GM18508 (cell line): ENCODE measurements around the gene GAGE12C.
"Not testable (repeated sequence)": the region's sequence is repeated elsewhere in the genome, so short reads cannot be mapped to it uniquely, and the experiment has no call there.

Source experiments
- ATAC-seq: cut with Tn5 transposase; IDR thresholded peaks from one replicate; pipeline ENCODE4 v1.9.1; 2021; ENCODE audit warnings: moderate number of reproducible peaks; ENCODE audit not compliant: insufficient read depth, unreplicated experiment

GAGE12C gene, protein sequence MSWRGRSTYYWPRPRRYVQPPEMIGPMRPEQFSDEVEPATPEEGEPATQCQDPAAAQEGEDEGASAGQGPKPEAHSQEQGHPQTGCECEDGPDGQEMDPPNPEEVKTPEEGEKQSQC

GRCh38 chrX:49531877-49532276 lies at the start of gene GAGE12C:
GAGE12C (plus strand) TSS chrX:49532177; CDS start chrX:49533332, 1,155 bp downstream.
- ATAC-seq = not testable (repeated sequence)

DNA sequence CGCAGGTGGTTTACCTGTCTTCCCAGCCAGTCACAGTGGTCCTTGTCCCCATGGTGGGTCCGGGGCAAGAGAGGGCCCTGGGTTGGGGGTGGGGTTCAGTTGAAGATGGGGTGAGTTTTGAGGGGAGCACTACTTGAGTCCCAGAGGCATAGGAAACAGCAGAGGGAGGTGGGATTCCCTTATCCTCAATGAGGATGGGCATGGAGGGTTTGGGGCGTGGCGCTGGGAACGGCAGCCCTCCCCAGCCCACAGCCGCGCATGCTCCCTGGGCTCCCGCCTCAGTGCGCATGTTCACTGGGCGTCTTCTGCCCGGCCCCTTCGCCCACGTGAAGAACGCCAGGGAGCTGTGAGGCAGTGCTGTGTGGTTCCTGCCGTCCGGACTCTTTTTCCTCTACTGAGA lies 9.5 kb downstream of the GAGE12C start, which contains the start of gene GAGE12D:
TSS of gene GAGE12D (plus strand) at position 301 of the 400 bp plus-strand sequence. CDS start 1,155 bp downstream, outside the sequence.
- not testable (repeated sequence) for ATAC-seq

DNA sequence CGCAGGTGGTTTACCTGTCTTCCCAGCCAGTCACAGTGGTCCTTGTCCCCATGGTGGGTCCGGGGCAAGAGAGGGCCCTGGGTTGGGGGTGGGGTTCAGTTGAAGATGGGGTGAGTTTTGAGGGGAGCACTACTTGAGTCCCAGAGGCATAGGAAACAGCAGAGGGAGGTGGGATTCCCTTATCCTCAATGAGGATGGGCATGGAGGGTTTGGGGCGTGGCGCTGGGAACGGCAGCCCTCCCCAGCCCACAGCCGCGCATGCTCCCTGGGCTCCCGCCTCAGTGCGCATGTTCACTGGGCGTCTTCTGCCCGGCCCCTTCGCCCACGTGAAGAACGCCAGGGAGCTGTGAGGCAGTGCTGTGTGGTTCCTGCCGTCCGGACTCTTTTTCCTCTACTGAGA lies 19.0 kb downstream of the GAGE12C start, which contains the start of gene GAGE12E:
TSS of gene GAGE12E (plus strand) at position 301 of the 400 bp plus-strand sequence. CDS start 1,155 bp downstream, outside the sequence.
- ATAC-seq = not testable (repeated sequence)

GRCh38 chrX:49560542-49560941 lies 28.6 kb downstream of the GAGE12C start, which contains the start of gene GAGE12F:
GAGE12F (plus strand) TSS chrX:49560842; CDS start chrX:49561997, 1,155 bp downstream.
- not testable (repeated sequence) for ATAC-seq

- not testable (repeated sequence) for ATAC-seq
These were observed 36.8 kb downstream of the GAGE12C start for GRCh38 chrX:49568728-49569127.

- not testable (repeated sequence) for ATAC-seq
These were observed 37.2 kb downstream of the GAGE12C start for GRCh38 chrX:49569152-49569551.

DNA sequence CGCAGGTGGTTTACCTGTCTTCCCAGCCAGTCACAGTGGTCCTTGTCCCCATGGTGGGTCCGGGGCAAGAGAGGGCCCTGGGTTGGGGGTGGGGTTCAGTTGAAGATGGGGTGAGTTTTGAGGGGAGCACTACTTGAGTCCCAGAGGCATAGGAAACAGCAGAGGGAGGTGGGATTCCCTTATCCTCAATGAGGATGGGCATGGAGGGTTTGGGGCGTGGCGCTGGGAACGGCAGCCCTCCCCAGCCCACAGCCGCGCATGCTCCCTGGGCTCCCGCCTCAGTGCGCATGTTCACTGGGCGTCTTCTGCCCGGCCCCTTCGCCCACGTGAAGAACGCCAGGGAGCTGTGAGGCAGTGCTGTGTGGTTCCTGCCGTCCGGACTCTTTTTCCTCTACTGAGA lies 38.1 kb downstream of the GAGE12C start, which contains the start of gene GAGE12G:
TSS of gene GAGE12G (plus strand) at position 301 of the 400 bp plus-strand sequence. CDS start 1,155 bp downstream, outside the sequence.
- ATAC-seq = not testable (repeated sequence)

GRCh38 chrX:49579649-49580048 lies 47.7 kb downstream of the GAGE12C start, which contains the start of gene GAGE12H:
GAGE12H (plus strand) TSS chrX:49579949; CDS start chrX:49581104, 1,155 bp downstream.
- not testable (repeated sequence) for ATAC-seq
